ENCODE measurements around the gene ALDH7A1.

GRCh38 chr5:126552614-126553013 is 42.4 kb downstream of the ALDH7A1 start:
- TF ChIP-seq CTCF (IDR thresholded peaks at IDR 0.05; ENCODE audit: low read length), result no peak
- TF ChIP-seq EZH2phosphoT487 (IDR thresholded peaks at IDR 0.05; ENCODE audit: low read length), result no peak
